ENCODE results near the gene PROSER3. TPM values are rescaled to one million over a fixed set of nuclear protein-coding genes. Genes with fewer than 3 reads are reported as not detected.

PROSER3 gene
- total RNA-seq, 1 donor from 2014 or later = 20.8 TPM

DNA sequence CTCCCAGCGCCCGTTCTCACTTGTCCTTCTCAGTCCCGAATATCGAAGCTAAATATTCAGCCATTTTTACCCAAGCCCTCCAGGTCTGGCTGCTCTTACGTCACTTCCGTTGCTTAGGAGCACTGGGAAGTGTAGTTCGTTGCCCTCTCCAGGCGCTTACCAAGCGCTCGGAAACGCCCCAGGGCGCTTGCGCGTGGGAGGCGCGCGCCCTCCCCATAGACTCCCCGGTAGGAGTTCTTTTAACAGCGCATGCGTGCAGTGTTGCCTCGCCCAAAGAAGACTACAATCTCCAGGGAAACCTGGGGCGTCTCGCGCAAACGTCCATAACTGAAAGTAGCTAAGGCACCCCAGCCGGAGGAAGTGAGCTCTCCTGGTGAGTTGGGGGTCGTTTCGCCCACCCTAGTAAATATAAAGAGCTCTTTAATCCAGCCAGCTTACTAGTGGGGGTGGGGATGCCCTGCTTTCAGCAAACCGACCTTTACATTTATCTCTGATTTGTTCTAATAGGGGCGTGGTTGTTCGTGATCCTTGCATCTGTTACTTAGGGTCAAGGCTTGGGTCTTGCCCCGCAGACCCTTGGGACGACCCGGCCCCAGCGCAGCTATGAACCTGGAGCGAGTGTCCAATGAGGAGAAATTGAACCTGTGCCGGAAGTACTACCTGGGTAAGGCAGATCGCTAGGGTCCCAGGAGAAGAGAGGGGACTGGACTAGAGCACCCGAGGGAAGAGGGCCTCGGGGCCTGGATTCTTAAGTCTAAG is 12.5 kb upstream of the PROSER3 start, which contains the start of the genes PSENEN and U2AF1L4:
Gene PSENEN, plus strand, starts transcription at position 324 of the 759 bp plus-strand sequence. Its CDS starts 280 bp downstream, at position 604.
Gene U2AF1L4, minus strand, starts transcription at position 91 of the 759 bp plus-strand sequence. Its CDS starts 27 bp downstream, at position 64.
- H3K4me3 ChIP-seq = peak within 1 kb of the TSS; percentile 79
- H3K27me3 ChIP-seq (ENCODE audit: low read depth) = no peaks in the 10 kb centered on the region
- H3K9me3 ChIP-seq = no peaks in the 10 kb centered on the region
- H3K36me3 ChIP-seq = no peaks in the 10 kb centered on the region
- intact Hi-C loops (cut with DNase I) = no loop called here
- TF ChIP-seq, protein P1, sequence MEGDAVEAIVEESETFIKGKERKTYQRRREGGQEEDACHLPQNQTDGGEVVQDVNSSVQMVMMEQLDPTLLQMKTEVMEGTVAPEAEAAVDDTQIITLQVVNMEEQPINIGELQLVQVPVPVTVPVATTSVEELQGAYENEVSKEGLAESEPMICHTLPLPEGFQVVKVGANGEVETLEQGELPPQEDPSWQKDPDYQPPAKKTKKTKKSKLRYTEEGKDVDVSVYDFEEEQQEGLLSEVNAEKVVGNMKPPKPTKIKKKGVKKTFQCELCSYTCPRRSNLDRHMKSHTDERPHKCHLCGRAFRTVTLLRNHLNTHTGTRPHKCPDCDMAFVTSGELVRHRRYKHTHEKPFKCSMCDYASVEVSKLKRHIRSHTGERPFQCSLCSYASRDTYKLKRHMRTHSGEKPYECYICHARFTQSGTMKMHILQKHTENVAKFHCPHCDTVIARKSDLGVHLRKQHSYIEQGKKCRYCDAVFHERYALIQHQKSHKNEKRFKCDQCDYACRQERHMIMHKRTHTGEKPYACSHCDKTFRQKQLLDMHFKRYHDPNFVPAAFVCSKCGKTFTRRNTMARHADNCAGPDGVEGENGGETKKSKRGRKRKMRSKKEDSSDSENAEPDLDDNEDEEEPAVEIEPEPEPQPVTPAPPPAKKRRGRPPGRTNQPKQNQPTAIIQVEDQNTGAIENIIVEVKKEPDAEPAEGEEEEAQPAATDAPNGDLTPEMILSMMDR (IDR thresholded peaks at IDR 0.05) = no peak
- peaks cover 56% of the 10 kb centered on the region for H3K4me1 ChIP-seq
- ATAC-seq (peak; percentile 88 to 89), DNase-seq (peak; percentile 98)
- H3K27ac ChIP-seq = peak within 1 kb of the TSS; percentile 100

DNA sequence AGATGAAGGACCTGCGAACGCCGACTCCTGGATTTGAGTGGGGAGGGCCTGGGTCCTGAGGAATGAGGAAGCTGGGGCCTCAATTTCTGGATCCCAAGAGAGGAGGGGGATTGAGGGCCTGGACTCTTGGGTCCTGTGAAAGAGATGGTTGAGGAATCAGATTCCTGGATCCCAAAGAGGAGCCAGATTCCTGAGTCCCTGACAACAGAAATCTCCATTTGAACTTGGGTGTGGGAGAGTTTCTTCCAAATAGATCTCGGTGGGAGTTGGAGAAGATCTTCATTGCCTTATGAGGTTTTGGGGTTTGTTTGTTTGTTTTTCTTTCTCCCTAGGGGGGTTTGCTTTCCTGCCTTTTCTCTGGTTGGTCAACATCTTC is 11.9 kb upstream of the PROSER3 start:
- peaks cover 2% of the 10 kb centered on the region for H3K36me3 ChIP-seq
- intact Hi-C loops (cut with DNase I) = no loop called here
- H3K4me1 ChIP-seq = peaks cover 53% of the 10 kb centered on the region
- ATAC-seq = no peak
- peak overlapping the region; percentile 79 for H3K4me3 ChIP-seq
- H3K27ac ChIP-seq = peak overlapping the region; percentile 100
- no peaks in the 10 kb centered on the region for H3K27me3 ChIP-seq (ENCODE audit: low read depth)
- no peak for DNase-seq
- TF ChIP-seq, protein P1 (IDR thresholded peaks at IDR 0.05) = no peak
- no peaks in the 10 kb centered on the region for H3K9me3 ChIP-seq

DNA sequence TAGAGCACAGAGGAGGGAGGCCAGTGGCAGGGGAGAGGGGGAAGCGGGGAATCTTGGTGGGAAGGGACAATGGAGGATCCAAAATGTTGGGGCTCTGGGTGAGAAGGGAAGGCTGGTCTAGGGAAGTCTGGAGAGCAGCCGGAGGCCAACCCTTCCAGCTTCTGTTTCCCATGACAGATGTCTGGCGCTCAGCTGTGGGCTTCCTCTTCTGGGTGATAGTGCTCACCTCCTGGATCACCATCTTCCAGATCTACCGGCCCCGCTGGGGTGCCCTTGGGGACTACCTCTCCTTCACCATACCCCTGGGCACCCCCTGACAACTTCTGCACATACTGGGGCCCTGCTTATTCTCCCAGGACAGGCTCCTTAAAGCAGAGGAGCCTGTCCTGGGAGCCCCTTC is 11.4 kb upstream of the PROSER3 start:
- intact Hi-C loops (cut with DNase I) = no loop called here

DNA sequence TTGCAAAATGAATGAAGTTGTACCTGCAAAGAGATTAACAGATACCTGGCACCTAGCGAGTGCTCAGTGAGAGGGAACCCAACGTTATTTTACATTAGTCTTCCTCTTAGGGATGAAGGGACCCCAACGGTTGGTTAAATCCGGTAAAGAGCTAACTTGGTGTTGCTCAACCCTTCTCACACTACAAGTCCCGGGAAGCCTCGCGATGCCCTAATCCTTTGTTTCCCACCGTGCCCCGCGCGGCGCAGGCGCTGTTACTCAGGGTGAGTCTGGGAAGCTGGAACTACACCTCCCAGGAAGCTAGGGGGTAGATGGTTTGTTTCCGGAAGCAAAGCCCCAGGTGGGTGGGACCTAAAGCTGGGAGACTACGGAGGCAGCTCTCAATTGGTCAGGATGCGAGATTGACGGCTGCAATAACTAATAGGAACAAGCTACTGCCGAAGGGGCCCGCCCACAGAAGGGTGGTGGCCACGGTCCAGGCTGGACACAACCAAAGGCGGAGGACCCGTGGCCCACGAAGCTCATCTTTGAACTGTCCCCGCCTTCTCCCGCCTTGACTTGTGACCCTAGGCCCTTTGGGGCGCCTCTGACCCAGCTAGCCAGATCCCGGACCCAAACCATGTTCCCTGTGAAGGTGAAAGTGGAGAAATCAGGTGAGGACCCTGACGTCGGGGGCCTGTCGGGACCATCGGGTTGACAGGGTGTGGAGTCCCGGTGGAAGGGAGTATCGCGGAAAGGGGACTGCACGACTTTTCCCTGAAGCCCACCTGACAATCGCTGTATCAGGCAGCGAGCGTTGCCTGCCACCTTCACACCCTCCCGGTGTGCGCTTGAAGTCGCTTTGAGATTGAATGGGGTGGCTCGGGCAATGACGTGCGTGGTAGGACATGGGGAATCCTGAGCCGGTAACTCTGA is 9.6 kb upstream of the PROSER3 start, which contains the start of gene LIN37:
Gene LIN37, plus strand, starts transcription at position 471 of the 915 bp plus-strand sequence. Its CDS starts 149 bp downstream, at position 620.
- ATAC-seq (peak; percentile 89 to 93), DNase-seq (peak; percentile 99)
- Histone ChIP-seq H3K9me3 (no peaks in the 10 kb centered on the region), H3K4me1 (peaks cover 36% of the 10 kb centered on the region), H3K27ac (peak within 1 kb of the TSS; percentile 79), H3K36me3 (peaks cover 25% of the 10 kb centered on the region), H3K4me3 (peak within 1 kb of the TSS; percentile 89), H3K27me3 (ENCODE audit: low read depth) (no peaks in the 10 kb centered on the region)
- intact Hi-C loops (cut with DNase I) = no loop called here
- TF ChIP-seq, protein P1 (IDR thresholded peaks at IDR 0.05) = no peak

More for the DNA sequence above, 11.4 kb upstream of the PROSER3 start:
- TF ChIP-seq, protein P1 (IDR thresholded peaks at IDR 0.05) = no peak
- Histone ChIP-seq H3K4me1 (peaks cover 48% of the 10 kb centered on the region), H3K27ac (peak overlapping the region; percentile 100), H3K9me3 (no peaks in the 10 kb centered on the region), H3K27me3 (ENCODE audit: low read depth) (no peaks in the 10 kb centered on the region), H3K36me3 (peaks cover 7% of the 10 kb centered on the region), H3K4me3 (peak overlapping the region; percentile 79)
- no peak for ATAC-seq
- no peak for DNase-seq

DNA sequence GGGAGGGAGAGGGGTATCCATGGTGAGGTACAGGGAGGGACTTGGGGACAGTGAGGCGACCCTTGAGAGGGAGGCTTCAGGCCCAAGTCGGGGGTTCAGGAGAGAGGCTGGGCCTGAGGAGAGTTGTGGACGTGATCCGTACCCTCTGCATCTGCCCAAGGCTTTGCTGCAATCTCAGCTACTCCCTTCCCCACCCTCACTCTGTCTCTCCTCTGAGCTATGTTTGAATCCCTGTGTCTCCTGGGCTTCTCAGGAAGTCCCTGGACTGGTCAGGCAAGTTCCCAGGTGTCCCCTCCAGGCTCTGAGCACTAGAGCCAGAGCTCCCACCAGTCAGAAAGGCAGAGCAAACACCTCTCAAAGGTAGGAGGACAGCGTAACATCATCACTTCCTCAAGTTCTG is 7.8 kb upstream of the PROSER3 start:
- Histone ChIP-seq H3K9me3 (no peaks in the 10 kb centered on the region), H3K27me3 (ENCODE audit: low read depth) (no peaks in the 10 kb centered on the region), H3K4me1 (peaks cover 26% of the 10 kb centered on the region), H3K27ac (no peak overlapping the region), H3K4me3 (no peak overlapping the region), H3K36me3 (peaks cover 36% of the 10 kb centered on the region)
- ATAC-seq (no peak), DNase-seq (no peak)
- intact Hi-C loops (cut with DNase I) = no loop called here
- TF ChIP-seq, protein P1 (IDR thresholded peaks at IDR 0.05) = no peak

Data from lower lobe of right lung (tissue), 2 donors.